ENCODE data around the gene GPRC6A.

DNA sequence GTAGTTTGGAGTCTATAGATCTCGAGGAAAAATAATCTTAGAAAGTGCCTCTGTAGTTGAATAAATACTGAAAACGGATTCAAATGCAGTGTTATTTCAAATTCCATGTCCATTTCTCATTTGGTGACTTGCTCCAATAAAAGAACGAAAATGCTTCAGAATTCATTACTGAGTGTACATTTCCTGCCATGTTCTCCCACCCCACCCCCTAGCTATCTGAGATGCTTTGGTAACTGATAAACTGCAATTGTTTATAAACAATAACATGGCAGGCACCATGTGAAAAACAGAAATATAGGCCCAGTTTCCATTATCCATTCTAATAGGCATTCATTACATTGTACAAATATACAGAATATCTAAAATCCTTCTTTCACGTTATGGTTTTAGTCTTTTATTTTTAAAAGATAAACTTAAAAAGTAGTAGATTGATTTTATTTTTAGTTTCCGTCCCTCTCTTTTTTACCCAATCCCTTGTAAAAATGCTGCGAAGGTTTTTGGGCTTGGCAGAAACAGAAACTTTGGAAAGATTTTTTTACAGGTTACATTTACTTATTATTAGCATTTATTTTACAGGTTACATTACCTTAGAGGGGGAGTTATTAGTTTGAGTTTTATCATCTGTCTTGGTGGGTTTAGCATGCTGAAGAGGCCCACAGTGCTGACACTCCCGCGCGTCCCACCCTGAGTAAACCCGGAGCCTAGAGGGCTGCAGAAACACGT, 64.8 kb downstream of the GPRC6A start:
- TF ChIP-seq, protein P1, sequence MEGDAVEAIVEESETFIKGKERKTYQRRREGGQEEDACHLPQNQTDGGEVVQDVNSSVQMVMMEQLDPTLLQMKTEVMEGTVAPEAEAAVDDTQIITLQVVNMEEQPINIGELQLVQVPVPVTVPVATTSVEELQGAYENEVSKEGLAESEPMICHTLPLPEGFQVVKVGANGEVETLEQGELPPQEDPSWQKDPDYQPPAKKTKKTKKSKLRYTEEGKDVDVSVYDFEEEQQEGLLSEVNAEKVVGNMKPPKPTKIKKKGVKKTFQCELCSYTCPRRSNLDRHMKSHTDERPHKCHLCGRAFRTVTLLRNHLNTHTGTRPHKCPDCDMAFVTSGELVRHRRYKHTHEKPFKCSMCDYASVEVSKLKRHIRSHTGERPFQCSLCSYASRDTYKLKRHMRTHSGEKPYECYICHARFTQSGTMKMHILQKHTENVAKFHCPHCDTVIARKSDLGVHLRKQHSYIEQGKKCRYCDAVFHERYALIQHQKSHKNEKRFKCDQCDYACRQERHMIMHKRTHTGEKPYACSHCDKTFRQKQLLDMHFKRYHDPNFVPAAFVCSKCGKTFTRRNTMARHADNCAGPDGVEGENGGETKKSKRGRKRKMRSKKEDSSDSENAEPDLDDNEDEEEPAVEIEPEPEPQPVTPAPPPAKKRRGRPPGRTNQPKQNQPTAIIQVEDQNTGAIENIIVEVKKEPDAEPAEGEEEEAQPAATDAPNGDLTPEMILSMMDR (IDR thresholded peaks at IDR 0.05): no peak
- TF ChIP-seq POLR2A (IDR thresholded peaks at IDR 0.05): no peak

Measured in Peyer's patch (tissue), 4 donors.